Heart right ventricle (tissue), 16 donors: ENCODE measurements around the gene MYO9A. TPM values are rescaled to one million over a fixed set of nuclear protein-coding genes. Genes with fewer than 3 reads are reported as not detected.

Experiments
- ATAC-seq, 8 donors: fragments of 200-7000 bp; cut with Tn5 transposase; one replicate each; pipeline ENCODE4 v1.9.1; 2020; ENCODE audit warnings: mild to moderate bottlenecking in 8 of 8, moderate library complexity in 8 of 8, moderate number of reproducible peaks in 1 of 8
- DNase-seq, 2 donors: peaks; one replicate each; pipeline ENCODE4 v3.0.0-alpha.2; 2020
- H3K27ac ChIP-seq, 10 donors: fragments of 200-600 bp; sonication (generic) in 2 of 10; one replicate each; pipeline versions ENCODE4 v1.5.0 to v1.8.0; 2020 to 2022; ENCODE audit warnings: mild to moderate bottlenecking in 3 of 10
- H3K27me3 ChIP-seq, 7 donors: fragments of 200-600 bp; one replicate each; pipeline ENCODE4 v1.8.0; 2021 to 2022; ENCODE audit warnings: mild to moderate bottlenecking in 2 of 7
- H3K36me3 ChIP-seq, 9 donors: fragments of 200-600 bp; sonication (generic) in 1 of 9; one replicate each; pipeline versions ENCODE4 v1.5.0 to v1.8.0; 2020 to 2022; ENCODE audit warnings: mild to moderate bottlenecking in 2 of 9
- H3K4me1 ChIP-seq, 9 donors: fragments of 200-600 bp; sonication (generic) in 1 of 9; one replicate each; pipeline versions ENCODE4 v1.5.0 to v1.8.0; 2020 to 2022; ENCODE audit warnings: mild to moderate bottlenecking in 4 of 9
- H3K4me3 ChIP-seq, 10 donors: fragments of 200-600 bp; sonication (generic) in 2 of 10; one replicate each; pipeline versions ENCODE4 v1.5.0 to v1.8.0; 2020 to 2022; ENCODE audit warnings: mild to moderate bottlenecking in 7 of 10, moderate library complexity in 2 of 10
- H3K9me3 ChIP-seq, 11 donors: fragments of 200-600 bp in 10 of 11; sonication (generic) in 2 of 11; one replicate each; pipeline versions ENCODE4 v1.5.0 to v1.8.0; 2013 to 2022; ENCODE audit warnings: mild to moderate bottlenecking in 2 of 11, control low read depth in 1 of 11, moderate library complexity in 1 of 11
- CTCF ChIP-seq, 9 donors: fragments of 200-600 bp; sonication (generic) in 2 of 9; IDR thresholded peaks; one replicate each; pipeline versions ENCODE4 v1.5.0 to v1.8.0; 2021 to 2022; ENCODE audit warnings: antibody characterized with exemption in 9 of 9, mild to moderate bottlenecking in 5 of 9, moderate library complexity in 1 of 9
- WGBS, 2 donors: extraction: QIAGEN DNeasy Blood & Tissue Kit; methylation state at CpG; one replicate each; pipeline ENCODE4 v1.1.7; 2013; ENCODE audit warnings: inconsistent platforms in 1 of 2; 5-methylcytosine and 5-hydroxymethylcytosine counted together
- intact Hi-C, 10 donors: fragments of 100-400 bp; cut with DNase I; formaldehyde crosslinking; loops; one replicate each; pipeline versions ENCODE4 v1.11.1 to v1.14.2; 2022
- polyA plus RNA-seq, 2 donors: library from polyadenylated mRNA; stranded (reverse); fragments of 200-250 nt; gene quantifications; one replicate each; pipeline ENCODE4 v1.2.3, GENCODE V29; 2013
- total RNA-seq, 10 donors: library from RNA; stranded (reverse); fragmentation: NEBNext Ultra II Directional in 3 of 10; extraction: Animal tissue kit (Norgen Biotek cat#: 25700) in 3 of 10; gene quantifications; one replicate each; pipeline versions ENCODE4 v1.2.1 to v1.2.4, GENCODE V29; 2021 to 2023
- donor health status: Arrhythmogenic right ventricular cardiomyopathy.
- donor health status: ischemic (EF 13 %, LVEDD 7.1; RV severe dilation, severe dysfunction).
- donor health status: healthy with polysubstance abuse.
- donor health status: DM: no; HTN: yes; CAD: no.
- donor health status: DM: no; HTN: no; CAD: no.
- donor health status: ischemic (EF 25% LVEDD 6.9; RV normal size, moderate dysfunction).
- donor health status: ischemic (EF 25% LVEDD 5.7; RV mildly dilated, moderate dysfunction).
- donor health status: healthy.
- donor health status: DM: yes; HTN: yes; CAD: no.
- donor health status: Ischemic cardiomyopathy.
- donor health status: ischemic (EF 35%, LVEDD 5.7; RV mildly dilated, moderate dysfunction).
- donor health status: nonischemic (EF 11% LVEDD 7.7; RV severe dilation, severe dysfunction).
- donor health status: DM: yes; HTN: yes; CAD: no.
- donor health status: PGD.
- donor health status: ischemic (EF 29% LVEDD 5.4; RV normal size, mild dysfunction).
- donor health status: nonischemic (EF 23%, LVEDD 6.1; RV moderate dilation, normal function).

Gene MYO9A
- total and polyA plus RNA-seq, 12 donors, result 3.7 to 36.9 (median 28.7) TPM

- no peak for TF ChIP-seq CTCF (IDR thresholded peaks at IDR 0.05)
- H3K9me3 ChIP-seq, result no peaks in the 10 kb centered on the region
- no peak overlapping the region for H3K27ac ChIP-seq
- H3K36me3 ChIP-seq, result peaks cover 0 to 52% (median 11%) of the 10 kb centered on the region in 9 donors
- ATAC-seq (no peak), DNase-seq (no peak)
- 96 to 99% methylated on average over 3 of the region's 3 CpGs for WGBS, 2 donors
- H3K27me3 ChIP-seq, result no peaks in the 10 kb centered on the region
- no peak overlapping the region for H3K4me3 ChIP-seq
- H3K4me1 ChIP-seq, result no peaks in the 10 kb centered on the region
- intact Hi-C loops, result no loop called here
Measured at GRCh38 chr15:71974211-71974610, 143.7 kb downstream of the MYO9A start.

DNA sequence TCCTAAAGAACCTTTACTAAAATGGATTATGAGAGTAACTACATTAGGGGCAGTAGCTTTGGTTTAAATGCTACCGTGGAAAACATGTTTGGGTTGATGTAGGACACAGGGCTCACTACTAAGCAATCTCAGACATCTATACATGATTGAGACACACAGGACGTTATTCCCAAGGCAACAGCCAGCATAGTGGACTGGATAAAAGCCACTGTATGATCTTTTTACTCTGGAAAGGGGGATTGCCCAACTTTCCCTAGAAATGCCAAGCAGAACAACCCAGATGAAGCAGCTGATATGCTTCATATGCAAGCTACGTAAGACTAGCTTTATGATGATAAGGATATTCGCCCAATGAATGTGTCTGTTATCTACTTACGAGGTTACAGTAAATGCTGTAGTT, 144.6 kb downstream of the MYO9A start:
- Histone ChIP-seq H3K27me3 (no peaks in the 10 kb centered on the region), H3K4me1 (no peaks in the 10 kb centered on the region), H3K36me3 (peaks cover 0 to 48% (median 11%) of the 10 kb centered on the region in 9 donors), H3K9me3 (no peaks in the 10 kb centered on the region), H3K27ac (no peak overlapping the region), H3K4me3 (no peak overlapping the region)
- intact Hi-C loops, result no loop called here
- 95 to 99% methylated on average over 5 of the region's 5 CpGs for WGBS, 2 donors
- no peak for TF ChIP-seq CTCF (IDR thresholded peaks at IDR 0.05)
- ATAC-seq (no peak), DNase-seq (no peak)

DNA sequence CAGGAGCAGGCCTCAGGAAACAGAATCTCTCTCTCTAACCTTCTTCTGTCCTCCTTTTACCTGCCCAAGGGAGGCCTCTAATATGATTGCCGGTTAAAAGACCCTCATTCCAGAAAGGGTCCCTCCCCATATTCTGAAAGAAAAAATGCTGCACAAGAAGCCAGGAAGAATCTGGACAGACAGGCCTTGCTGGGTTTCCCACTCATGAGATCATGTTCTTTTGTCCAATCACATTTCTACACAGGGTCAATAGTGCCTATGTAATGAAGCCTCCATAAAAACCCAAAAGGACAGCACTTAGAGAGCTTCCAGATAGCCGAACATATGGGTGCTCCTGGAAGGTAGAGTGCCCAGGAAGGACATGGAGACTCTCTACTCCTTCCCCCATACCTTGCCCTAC, 146.0 kb downstream of the MYO9A start:
- H3K4me3 ChIP-seq, result no peak overlapping the region
- H3K27me3 ChIP-seq, result no peaks in the 10 kb centered on the region
- no peaks in the 10 kb centered on the region for H3K9me3 ChIP-seq
- intact Hi-C loops, result no loop called here
- no peak for TF ChIP-seq CTCF (IDR thresholded peaks at IDR 0.05)
- no peak overlapping the region for H3K27ac ChIP-seq
- ATAC-seq (no peak), DNase-seq (no peak)
- no peaks in the 10 kb centered on the region for H3K4me1 ChIP-seq
- H3K36me3 ChIP-seq, result peaks cover 0 to 45% (median 2%) of the 10 kb centered on the region in 9 donors
- 98% methylated on average over 2 of the region's 2 CpGs for WGBS, 2 donors

GRCh38 chr15:71970435-71970834, 147.5 kb downstream of the MYO9A start:
- H3K4me3 ChIP-seq, result no peak overlapping the region
- no peak overlapping the region for H3K27ac ChIP-seq
- DNase-seq (no peak), ATAC-seq (no peak)
- no peak for TF ChIP-seq CTCF (IDR thresholded peaks at IDR 0.05)
- H3K36me3 ChIP-seq, result peaks cover 0 to 34% (median 2%) of the 10 kb centered on the region in 9 donors
- no peaks in the 10 kb centered on the region for H3K9me3 ChIP-seq
- 95 to 100% methylated on average over 1 of the region's 1 CpG for WGBS, 2 donors
- H3K27me3 ChIP-seq, result no peaks in the 10 kb centered on the region
- intact Hi-C loops, result no loop called here
- no peaks in the 10 kb centered on the region for H3K4me1 ChIP-seq
